Fibroblast of the aortic adventitia (primary cell): Measurements from ENCODE around the gene PARS2. TPM values are rescaled to one million over a fixed set of nuclear protein-coding genes. Genes with fewer than 3 reads are reported as not detected.

Experiments used
- DNase-seq: peaks from one replicate; pipeline ENCODE4 v3.0.0-alpha.2; 2010; ENCODE audit warnings: low read depth
- H3K4me3 ChIP-seq: 2 replicates; pipeline ENCODE4 v1.5.1; 2011; ENCODE audit warnings: low read depth, mild to moderate bottlenecking, control low read depth, low read length, moderate library complexity
- CTCF ChIP-seq: IDR thresholded peaks from 2 replicates; pipeline ENCODE4 v1.5.1; 2011; ENCODE audit warnings: mild to moderate bottlenecking, low read length, control low read depth, inconsistent platforms; ENCODE audit not compliant: insufficient read depth
- total RNA-seq: library from RNA; depleted of rRNA; stranded (reverse); fragments of >200 nt; gene quantifications from 2 replicates; pipeline ENCODE4 v1.2.3, GENCODE V29; 2012; ENCODE audit warnings: low replicate concordance

The PARS2 gene
- total RNA-seq, result 3.8 and 4.1 TPM in 2 replicates

DNA sequence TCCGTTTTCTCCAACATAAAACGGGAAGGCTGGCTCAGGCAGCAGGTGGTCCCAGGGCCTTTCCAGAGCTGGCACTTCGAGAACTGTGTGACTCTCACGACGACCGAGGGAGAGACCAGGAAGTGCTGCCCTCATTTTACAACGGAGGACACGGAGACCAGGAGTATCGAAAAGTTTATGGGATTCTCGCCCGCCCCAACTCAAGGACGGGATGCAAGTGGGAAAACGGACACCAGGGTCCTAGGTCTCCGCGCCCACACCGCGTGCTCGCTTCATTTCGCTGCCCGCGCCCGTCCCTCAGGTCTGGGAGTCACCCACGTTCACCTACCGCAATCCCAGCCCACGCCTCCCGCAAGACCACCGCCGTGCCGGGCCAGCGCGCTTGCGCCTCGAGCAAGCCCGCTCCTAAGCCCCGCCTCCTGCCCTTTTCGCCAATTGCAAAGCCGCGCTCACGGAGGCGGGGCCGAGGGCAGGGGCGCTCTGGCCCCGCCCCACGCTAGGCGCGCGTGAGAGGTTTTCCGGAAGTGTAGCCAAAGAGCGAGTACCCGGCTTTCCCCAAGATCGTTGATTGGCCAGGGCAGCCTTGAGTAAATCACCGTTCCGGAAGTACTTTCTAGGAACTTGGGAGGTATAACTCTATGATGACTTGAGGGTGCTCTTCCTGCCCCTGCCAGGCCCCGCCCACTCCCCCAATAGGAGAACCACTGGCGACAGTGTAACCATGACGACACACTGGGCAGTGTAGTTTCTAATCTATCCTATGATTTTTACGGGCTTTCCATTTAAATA is at the start of gene PARS2:
TSS of gene PARS2 (minus strand) at position 391 of the 789 bp plus-strand sequence. CDS start 5,362 bp downstream, outside the sequence.
- DNase-seq, result peak; percentile 100
- H3K4me3 ChIP-seq, result peak within 1 kb of the TSS; percentile 99
- TF ChIP-seq CTCF, result no peak

- DNase-seq, result no peak
- no peak overlapping the region for H3K4me3 ChIP-seq
- TF ChIP-seq CTCF, result no peak
Measured at GRCh38 chr1:54814126-54814498, 49.8 kb upstream of the PARS2 start.

DNA sequence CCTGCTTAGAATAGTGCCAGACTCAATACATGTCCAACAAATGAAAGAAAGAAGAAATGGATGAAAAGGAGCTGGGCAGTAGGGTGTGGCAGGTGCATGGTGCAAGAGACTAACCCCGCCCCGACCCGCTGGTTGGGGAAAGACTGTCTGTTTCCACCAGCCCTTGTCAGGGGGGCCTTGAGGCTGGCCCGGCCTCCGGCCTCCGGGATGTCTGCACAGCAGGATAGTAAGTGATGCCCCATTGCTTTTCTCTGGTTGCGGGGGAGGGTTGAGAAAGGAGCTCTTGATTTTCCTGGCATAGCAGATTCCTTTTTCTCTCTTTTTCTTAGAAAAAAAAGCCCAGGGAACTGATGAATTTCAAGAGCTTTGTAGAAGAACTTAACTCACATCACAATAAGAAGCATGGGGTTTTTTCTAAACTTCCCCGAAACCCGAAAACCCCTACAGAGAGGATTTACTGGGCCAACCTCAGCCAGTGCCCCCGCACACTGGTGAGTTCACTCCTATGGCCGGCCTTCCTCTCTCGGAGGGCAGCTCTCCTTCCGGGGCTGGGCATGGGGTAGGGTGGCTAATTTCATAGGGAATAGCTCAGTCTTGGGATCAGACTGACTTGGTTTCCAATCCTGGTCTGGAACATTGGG is 49.3 kb upstream of the PARS2 start:
- no peak overlapping the region for H3K4me3 ChIP-seq
- no peak for DNase-seq
- TF ChIP-seq CTCF, result no peak

DNA sequence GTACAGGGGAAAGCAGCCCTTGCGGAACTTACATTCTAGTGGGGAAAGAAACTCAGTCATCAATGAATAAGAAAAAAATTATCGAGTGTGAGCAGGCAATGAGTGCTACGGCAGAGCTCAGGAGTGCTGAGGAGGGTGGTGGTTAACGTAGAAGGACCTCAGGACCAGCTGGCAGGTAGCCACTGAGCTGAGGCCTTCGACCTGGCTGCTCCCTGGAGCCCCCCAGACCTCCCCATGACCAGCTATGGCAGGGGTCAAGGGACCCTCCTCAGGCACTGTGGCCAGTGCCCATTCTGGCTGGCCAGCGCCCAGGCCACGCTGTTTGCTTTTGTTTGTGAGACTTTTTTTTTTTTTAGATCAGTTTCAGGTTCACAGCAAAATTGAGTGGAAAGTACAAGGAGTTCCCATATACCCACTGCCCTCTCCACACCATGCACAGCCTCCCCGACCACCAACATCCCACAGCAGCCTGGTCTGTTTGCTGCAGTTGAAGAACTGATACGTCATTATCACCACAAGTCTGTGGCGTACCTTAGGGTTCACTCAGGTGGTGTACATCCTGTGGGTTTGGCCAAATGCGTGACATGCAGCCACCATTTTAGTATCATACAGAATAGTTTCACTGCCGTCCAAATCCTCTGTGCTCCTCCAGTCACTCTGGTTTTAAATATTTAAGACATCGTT is 48.6 kb upstream of the PARS2 start:
- DNase-seq, result no peak
- no peak for TF ChIP-seq CTCF
- H3K4me3 ChIP-seq, result no peak overlapping the region

DNA sequence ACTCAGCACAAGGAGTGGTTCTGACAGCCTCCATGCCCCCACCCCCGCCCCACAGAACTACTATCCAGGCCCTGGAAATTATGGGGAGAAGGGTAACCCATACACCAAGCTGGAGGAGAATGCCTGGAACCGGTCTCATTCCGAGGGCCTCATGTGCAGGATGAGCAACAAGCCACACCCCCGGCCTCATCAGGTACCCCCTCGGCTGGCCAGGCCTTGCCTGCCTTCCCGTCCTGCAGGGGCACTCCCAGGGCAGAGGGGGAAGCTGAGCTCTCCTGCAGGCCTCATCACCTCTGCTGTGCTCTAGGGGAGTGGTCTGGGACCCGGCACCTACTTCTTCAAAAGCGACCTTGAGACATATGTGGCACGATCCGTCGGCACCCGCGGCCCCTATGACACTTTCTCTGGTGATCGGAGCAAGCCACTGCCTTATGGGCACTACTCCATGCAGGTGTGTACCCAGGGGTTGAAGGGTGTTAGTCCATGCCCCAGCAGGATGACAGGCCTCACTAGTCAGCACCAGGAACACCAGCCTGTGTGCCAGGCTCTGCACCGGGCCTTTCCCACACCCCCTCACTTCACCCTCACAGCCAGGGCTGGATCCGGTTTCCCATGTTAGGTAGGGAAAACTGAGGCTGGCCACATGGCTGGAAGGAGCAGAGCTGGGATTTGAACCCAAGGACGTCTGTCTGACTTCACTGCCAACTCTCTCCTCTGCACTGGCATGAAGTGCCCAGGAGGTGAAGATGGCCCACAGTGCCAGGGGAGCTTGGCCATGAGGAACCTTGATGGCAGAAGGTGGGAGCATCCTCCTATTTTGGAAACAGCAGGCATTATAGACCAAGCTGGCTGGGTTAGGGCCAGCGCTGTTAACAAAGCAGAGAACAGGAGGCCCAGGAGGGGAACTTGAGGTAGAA is 47.7 kb upstream of the PARS2 start:
- no peak overlapping the region for H3K4me3 ChIP-seq
- DNase-seq, result no peak

More for the DNA sequence above, 47.7 kb upstream of the PARS2 start:
- no peak for TF ChIP-seq CTCF
